ENCODE results near the gene HECA. TPM values are rescaled to one million over a fixed set of nuclear protein-coding genes. Genes with fewer than 3 reads are reported as not detected.

HECA gene
- total and polyA plus RNA-seq, 2 experiments from 2014 or later, result 2.4 to 8.1 TPM

DNA sequence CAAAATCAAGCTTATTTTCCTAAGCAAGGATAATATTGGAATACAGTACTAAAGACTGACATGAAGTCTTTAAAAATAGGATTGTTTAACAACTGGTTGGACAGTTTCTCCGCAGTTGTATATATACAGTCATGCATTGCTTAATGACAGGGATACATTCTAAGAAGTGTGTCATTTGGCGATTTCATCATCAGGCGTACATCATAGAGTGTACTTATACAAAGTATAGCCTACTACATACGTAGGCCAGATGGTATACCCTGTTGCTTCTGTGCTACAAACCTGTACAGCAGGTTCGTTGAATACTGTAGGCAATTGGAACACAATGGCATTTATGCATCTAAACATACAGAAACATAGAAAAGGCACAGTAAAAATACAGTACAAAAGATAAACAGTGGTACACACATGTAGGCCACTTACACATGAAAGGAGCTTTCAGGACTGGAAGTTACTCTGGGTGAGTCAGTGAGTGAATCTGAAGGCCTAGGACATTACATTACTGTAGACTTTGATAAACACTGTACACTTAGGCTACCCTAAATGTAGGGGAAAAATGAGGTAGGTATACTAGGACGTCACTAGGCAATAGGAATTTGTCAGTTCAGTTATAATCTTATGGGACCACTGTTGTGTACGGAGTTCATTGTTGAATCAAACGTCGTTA is 20.1 kb downstream of the HECA start:
- Histone ChIP-seq H3K27ac (ENCODE audit: low read depth) (no peak overlapping the region), H3K79me2 (replicated peaks; ENCODE audit: insufficient read depth) (0 out of 2 replicates have a peak, but pooled peaks cover 2% of the 10 kb centered on the region), H3K36me3 (ENCODE audit: insufficient read depth) (no peaks in the 10 kb centered on the region), H3K9me2 (ENCODE audit: insufficient read depth) (no peaks in the 10 kb centered on the region), H3K4me3 (no peak overlapping the region), H4K20me1 (replicated peaks; ENCODE audit: insufficient read depth) (no peaks in the 10 kb centered on the region), H2AFZ (no peak overlapping the region), H3K4me1 (ENCODE audit: insufficient read depth) (peaks cover 7% of the 10 kb centered on the region; the same call in 1 of the 2 replicates), H3F3A (replicated peaks; ENCODE audit: low read depth) (no peaks in the 10 kb centered on the region), H3K4me2 (no peak overlapping the region), H3K27me3 (ENCODE audit: insufficient read depth) (no peaks in the 10 kb centered on the region)
- no peak overlapping the region for H3K27ac Mint-ChIP-seq
- H3K27me3 Mint-ChIP-seq (ENCODE audit: insufficient read depth, low read depth, poor library complexity), result peaks cover 5% of the 10 kb centered on the region
- no peak for TF ChIP-seq EZH2 (IDR thresholded peaks at IDR 0.05; ENCODE audit: low read depth, unreplicated experiment)
- no peak for TF ChIP-seq CTCF (conservative IDR thresholded peaks at IDR 0.05; ENCODE audit: low read depth in 2 of 2)
- TF ChIP-seq ZNF331 (CRISPR knock-in tag; IDR thresholded peaks at IDR 0.05; ENCODE audit: low read depth), result no peak
- no peak for TF ChIP-seq ZNF462 (CRISPR knock-in tag; IDR thresholded peaks at IDR 0.05)
- no peak for TF ChIP-seq JUNB (IDR thresholded peaks at IDR 0.05; ENCODE audit: unreplicated experiment)
- DNase-seq (ENCODE audit: low spot score), result no peak
- H3K4me1 Mint-ChIP-seq, result peaks cover 9% of the 10 kb centered on the region
- no peaks in the 10 kb centered on the region for H3K36me3 Mint-ChIP-seq (ENCODE audit: low read depth)
- ATAC-seq, result no peak
- no peaks in the 10 kb centered on the region for H3K9me3 Mint-ChIP-seq
- no peak overlapping the region for H3K4me3 Mint-ChIP-seq

Data from GM23338 (cell line).